HG02798 (cell line): Measurements from ENCODE around the gene INHBB.

ENCODE experiments used
- ATAC-seq: cut with Tn5 transposase; IDR thresholded peaks from one replicate; pipeline ENCODE4 v1.9.1; 2021; ENCODE audit warnings: mild to moderate bottlenecking; ENCODE audit not compliant: unreplicated experiment, poor library complexity

INHBB gene

DNA sequence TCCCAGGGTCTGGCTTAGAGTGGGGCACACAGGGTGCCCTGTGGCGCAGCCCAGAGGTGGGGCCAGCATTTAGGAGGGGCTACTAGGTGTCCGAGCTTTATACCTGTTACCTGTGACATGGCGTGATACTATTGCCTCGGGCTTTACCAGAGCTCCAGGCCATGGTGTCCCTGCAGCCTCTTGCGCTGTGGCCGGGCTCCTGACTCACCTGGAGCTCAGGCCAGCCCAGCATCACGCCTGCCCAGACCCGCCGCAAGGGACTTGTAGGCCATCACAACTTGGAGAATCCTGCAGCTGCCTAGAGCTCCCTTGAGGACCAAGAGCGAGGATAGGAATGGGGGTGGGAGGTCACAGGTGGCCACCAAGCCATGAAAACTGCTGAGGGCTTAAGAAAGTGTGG, 8.0 kb downstream of the INHBB start:
- ATAC-seq = no peak

DNA sequence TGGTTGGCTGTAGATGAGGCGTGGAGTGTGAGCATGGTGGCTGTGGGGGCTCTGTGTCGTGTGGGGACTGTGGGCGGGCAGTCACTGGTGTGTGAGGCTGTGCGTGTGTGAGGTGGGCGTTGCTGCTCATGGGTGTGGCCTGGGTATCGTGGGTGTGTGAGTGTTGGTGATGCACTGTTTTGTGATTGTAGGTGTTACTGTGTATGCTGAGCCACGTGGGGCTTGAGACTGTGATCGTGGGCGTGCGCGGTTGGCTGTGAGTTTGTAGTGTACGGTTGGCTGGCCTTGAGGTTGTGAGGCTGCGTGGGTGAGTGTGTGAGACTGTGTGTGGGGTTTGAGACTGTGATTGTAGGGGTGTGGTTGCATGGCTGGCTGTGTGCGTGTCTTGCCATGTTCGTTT, 8.5 kb downstream of the INHBB start:
- ATAC-seq = no peak

DNA sequence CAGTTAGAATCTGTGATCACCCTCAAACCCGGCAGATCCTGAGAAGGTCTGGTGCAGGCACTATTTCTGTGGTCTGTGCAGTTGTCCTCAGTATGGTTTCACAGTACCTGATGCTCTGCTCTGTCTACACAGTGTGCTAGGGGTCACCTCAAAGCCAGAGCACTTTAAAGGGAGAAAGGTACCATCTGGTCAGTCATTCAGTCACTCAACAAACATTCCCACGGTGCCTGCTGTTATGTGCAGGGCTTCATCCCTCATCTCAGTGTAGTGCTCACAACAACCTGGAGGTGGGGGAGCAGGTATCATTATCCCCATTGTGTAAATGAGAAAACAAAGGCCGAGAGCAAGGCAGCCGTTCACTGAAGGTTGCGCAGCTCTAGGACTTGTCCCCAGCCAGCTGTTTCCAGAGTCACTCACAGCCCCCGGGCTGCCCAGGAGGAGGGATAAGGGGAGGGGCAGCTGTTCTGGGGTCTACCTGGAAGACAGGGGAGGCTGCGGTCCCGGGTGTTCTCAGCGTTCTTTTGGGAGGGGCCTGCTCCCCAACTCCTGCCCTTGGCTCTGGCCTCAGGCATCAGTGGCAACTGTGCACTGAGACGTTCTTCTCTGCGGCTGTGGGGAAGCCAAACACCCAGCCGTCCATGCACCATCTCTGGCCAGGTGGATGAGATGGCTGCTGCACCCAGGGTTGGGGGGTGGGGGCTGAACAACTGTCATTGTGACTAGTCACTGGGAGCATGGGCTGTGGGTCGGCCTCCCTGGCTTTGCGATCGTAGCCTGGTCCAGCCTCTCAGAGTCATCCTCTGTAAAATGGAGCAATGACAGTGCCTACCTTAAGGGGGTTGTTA, 9.2 kb downstream of the INHBB start:
- ATAC-seq = no peak

DNA sequence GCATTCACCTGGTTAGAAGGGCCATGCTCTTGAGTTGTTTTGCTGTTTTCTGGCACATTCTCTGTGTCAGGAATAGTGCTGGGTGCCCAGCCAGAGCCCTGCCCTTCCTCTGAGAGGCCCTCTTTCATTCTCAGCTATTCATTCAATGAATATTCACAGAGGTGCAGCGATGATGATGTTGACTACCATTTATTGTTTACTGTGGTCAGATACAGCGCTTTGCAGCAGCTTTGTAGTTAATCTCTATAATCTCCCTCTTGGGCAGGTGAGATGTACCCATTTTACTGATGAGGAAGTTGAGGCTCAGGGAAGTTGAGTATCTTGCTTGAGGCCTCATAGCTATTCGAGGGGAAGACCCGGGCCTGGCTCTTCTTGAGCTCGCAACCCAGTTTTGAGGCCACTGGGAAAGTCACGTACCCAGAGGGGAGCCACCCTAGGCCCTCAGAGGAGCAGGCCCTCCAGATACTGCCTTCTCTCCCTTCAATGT, 9.9 kb downstream of the INHBB start:
- ATAC-seq = no peak

GRCh38 chr2:120357768-120358167, 11.8 kb downstream of the INHBB start:
- ATAC-seq = no peak

DNA sequence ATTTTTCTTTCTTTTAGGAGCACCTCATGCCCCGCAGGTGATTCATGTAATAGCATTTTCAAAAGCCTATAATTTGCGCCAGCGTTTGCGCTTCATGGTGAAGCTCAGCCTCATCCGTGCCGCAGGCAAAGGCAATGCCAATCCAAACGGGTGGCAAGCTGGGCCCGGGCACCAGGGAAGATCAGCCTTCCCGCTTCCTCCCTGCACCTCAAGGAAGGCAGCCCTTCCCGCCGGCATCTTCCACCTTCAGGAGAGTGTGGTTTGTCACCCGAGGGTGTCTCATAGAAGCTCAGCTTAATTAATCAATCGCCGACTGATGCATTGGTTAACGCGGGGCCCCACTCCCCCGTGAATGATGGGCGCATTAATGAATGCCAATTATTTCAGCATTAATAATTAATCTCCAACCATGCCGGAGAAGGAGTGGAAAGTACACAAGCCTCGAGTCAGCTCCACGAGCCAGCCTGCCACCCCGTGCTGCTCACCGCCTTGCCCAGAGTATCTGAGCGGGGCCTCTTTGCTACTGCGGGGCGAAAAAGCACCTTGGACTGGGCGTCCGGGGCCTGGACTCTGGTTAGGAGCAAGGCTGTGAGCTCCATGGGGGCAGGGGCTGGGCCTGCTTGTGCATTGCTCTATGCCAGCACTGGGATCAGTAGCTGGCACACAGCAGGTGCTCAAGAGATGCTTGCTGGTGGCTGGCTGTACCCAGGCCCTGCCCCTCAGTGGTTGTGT, 13.0 kb downstream of the INHBB start:
- ATAC-seq = no peak

DNA sequence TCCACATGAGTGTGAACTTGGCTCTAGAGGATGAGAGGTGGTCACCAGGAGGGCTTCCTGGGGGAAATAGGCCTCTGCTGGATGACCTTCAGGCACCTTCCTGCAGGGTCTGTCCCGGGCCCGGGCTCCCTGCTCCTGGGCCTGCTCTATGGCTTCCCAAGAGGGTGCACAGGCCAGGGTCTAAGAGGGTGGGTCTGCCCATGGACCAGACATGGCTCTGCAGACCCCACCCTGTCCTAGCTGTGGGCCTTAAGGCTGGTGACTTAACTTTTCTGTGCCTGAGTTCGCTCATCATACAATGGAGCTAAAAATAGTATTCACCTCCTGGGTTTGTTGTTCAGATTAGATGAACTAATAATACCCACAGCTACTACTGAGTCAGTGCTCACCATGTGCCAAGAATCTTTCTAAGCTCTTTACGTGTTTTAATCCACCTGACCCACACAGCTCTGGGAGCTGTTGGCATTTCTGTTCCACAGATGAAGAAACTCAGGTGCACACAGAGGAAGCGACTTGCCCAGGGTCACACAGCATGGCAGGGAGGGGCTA, 14.4 kb downstream of the INHBB start:
- no peak for ATAC-seq

DNA sequence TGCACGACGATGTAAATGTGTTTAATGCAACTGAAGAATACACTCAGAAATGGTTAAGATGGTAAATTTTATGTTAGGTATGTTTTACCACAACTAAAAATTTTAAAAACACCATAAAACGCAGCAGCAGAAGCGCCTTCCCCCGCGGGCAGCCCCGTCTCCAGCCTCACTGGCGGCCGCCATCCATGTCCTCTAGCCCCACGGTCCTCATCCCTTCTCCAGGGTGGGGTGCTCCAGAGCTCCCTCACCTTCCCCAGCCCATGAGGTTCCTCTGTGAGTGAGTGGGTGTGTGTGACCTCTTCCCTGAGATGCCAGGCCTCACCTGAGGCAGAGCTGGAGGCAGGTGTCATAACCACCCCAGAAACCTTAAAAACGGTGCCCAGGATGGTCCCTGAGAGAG, 17.0 kb downstream of the INHBB start:
- no peak for ATAC-seq

DNA sequence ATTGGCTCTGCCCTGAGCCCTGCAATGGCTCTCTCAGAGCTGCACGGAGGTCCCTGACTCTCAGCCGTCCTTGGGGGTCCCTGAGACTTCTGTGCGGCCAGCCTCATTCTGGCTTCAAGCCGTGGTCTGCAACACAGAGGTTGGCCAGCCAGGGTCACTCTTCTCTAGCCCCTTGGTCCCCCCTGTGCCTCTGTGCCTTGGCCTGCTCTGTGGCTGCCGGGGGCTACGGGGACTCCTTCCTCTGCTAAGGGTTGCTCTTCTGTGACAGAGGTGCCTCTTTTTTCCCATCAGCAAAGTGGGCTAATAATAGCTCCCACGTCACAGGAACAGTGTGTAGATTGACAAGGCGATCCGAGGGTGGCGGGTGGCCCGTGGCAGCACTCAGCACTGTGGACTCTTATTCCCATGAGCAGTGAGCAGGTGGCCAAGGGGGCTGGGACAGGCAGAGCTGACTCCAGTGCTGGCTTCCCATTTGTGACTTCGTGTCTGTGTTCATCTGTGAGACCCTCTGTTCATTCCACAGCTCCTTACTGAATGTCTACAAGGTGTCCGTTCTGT, 19.4 kb downstream of the INHBB start:
- no peak for ATAC-seq

GRCh38 chr2:120366698-120367097, 20.8 kb downstream of the INHBB start:
- no peak for ATAC-seq

DNA sequence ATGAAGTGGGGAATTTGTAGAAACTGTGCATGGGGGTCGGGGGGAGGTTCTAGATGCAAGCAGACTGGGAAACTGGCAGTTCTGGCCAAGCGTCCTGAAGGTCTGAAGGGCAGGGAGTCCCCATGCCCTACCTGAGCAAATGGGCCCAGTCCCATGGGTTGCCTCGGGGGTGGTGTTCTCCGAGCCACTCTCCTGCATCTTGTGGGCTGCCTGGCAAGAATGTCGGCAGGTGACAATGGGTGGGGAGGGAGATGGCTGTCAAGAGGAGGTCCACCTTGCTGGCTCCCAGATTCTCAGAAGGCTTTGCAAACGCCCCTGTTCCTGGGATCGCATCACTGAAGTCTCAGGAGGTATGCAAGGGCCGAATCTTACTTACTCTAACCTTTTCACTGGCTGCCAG, 21.3 kb downstream of the INHBB start:
- no peak for ATAC-seq

GRCh38 chr2:120367649-120368048, 21.7 kb downstream of the INHBB start:
- ATAC-seq = no peak

- ATAC-seq = no peak
Observed at GRCh38 chr2:120368086-120368485, 22.1 kb downstream of the INHBB start.

GRCh38 chr2:120369250-120369649, 23.3 kb downstream of the INHBB start:
- no peak for ATAC-seq

DNA sequence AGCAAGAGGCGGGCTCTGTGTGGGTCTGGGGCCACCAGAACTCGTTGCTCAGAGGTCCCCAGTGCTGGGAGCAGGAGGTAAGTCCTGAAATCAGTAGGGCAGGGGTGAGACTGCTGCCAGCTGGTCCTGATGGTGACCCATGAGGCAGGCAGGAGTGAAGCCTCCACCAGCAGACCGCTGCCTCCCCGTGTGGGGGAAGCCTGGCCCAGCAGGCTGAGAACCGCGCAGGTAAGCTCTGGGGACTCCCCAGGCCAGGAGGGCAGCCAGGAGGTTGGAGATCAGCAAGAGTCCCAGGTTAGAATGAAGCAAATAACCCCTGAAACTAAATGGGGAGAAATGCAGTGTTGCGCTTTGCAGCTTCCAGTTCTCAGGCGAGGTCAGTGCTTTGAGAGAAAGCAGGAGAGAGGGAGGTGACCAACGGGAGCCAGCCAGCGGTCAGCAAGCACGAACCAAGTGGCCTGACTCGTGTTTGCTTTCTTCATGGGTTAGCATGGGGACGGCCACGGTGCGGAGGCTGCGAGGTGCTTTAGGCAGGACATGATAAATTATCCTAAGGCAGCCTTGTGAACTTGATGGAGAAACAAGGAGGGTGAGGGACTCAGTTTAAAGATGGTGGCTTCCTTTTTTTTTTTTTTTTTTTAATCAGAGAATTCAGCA, 26.2 kb downstream of the INHBB start:
- no peak for ATAC-seq

GRCh38 chr2:120372816-120373215, 26.9 kb downstream of the INHBB start:
- no peak for ATAC-seq

- ATAC-seq = no peak
Observed at GRCh38 chr2:120373424-120373823, 27.5 kb downstream of the INHBB start.

GRCh38 chr2:120374821-120375220, 28.9 kb downstream of the INHBB start:
- no peak for ATAC-seq

GRCh38 chr2:120375251-120376020, 29.5 kb downstream of the INHBB start:
- ATAC-seq = no peak

- ATAC-seq = no peak
Observed at GRCh38 chr2:120376101-120376500, 30.2 kb downstream of the INHBB start.
